Measurements from ENCODE around the gene TTC33.

The TTC33 gene

GRCh38 chr5:40685193-40685592 is 70.6 kb downstream of the TTC33 start:
- H3K36me3 ChIP-seq (ENCODE audit: control insufficient read depth in 5 of 5, insufficient read depth in 5 of 5, low read length in 5 of 5) = peaks cover 2 to 12% (median 5%) of the 10 kb centered on the region in 5 donors
- peak overlapping the region; percentile 25 for H3K27ac ChIP-seq (ENCODE audit: low read depth, low read length)
- H3K4me1 ChIP-seq (ENCODE audit: control insufficient read depth in 5 of 5, insufficient read depth in 5 of 5, low read length in 5 of 5) = peaks cover 1 to 94% (median 86%) of the 10 kb centered on the region in 5 donors
- H3K9me3 ChIP-seq (ENCODE audit: control insufficient read depth in 5 of 5, low read length in 5 of 5) = no peaks in the 10 kb centered on the region
- no peaks in the 10 kb centered on the region for H3K27me3 ChIP-seq (ENCODE audit: control insufficient read depth in 5 of 5, insufficient read depth in 4 of 5, low read length in 5 of 5)
- H3K4me3 ChIP-seq (ENCODE audit: low read depth in 1 of 5, low read length in 5 of 5) = peak overlapping the region; percentile 41 to 99 (median 88)
- peak overlapping the region in 4 of 5 donors; percentile 26 to 68 (median 58) for H3K9ac ChIP-seq (ENCODE audit: low read length in 5 of 5)

DNA sequence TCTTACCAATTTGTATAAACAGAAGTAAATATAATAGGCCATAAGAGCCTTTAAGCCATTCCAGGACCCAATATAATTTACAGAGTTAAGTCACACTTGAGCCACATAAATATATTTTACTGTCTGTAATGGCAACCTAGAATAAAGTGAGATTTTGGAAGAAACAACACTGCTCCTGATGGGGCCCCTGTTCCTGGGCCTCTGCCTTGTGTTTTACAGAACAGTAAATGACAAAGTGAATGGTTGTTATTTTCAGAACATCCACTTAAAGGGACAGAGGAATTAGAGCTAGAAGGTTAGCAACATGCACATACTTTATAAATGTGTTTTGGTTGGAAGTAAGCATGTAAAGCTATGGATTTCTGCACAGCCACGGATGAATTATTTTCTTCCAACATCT is 72.5 kb downstream of the TTC33 start:
- Histone ChIP-seq H3K27ac (ENCODE audit: low read depth, low read length) (peak overlapping the region; percentile 95), H3K4me3 (ENCODE audit: low read depth in 1 of 5, low read length in 5 of 5) (peak overlapping the region; percentile 86 to 99 (median 91)), H3K27me3 (ENCODE audit: control insufficient read depth in 5 of 5, insufficient read depth in 4 of 5, low read length in 5 of 5) (no peaks in the 10 kb centered on the region), H3K9me3 (ENCODE audit: control insufficient read depth in 5 of 5, low read length in 5 of 5) (no peaks in the 10 kb centered on the region), H3K4me1 (ENCODE audit: control insufficient read depth in 5 of 5, insufficient read depth in 5 of 5, low read length in 5 of 5) (peaks cover 0 to 90% (median 83%) of the 10 kb centered on the region in 5 donors), H3K9ac (ENCODE audit: low read length in 5 of 5) (peak overlapping the region in 4 of 5 donors; percentile 37 to 91 (median 74)), H3K36me3 (ENCODE audit: control insufficient read depth in 5 of 5, insufficient read depth in 5 of 5, low read length in 5 of 5) (peaks cover 2 to 9% (median 5%) of the 10 kb centered on the region in 5 donors)

DNA sequence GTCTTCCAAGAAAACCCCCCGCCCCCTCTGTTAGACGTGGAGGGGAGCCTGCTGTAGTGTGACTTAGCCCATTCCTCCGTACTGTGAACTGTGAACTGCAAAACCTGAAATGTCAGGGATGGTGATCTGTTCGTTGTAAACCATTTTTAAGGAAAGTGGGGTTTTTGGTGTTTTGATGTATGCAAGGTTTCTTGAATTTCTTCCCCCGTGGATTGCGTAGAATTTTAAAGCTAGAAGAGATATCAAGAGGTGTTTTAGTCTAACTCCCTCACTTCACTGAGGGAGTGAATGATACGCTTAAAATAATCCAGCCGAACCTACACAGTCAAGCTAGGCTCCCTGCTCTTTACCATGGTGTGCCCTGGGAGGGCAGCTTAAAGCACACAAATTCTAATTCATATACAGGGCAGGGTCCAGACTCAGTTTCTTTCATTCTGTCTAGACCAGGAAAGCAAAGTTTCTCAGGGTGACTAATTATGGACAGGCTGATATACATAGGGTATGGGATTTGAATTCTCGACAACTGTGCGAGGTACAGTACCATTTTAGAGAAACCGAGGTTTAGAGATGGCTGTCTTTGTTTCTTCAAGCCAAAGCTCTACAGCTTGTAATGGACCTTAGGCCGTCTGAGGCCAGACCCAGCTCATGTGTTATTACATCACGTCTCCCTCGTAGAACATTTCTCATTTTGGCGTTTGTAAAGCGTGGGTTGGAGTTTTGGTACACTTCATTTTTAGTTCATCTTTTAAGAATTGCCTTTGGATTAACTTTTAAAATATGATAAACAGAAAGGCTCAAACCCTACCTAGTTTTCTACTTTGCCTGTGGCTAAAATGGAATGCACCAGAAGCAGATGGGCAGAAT is 73.4 kb downstream of the TTC33 start:
- Histone ChIP-seq H3K9me3 (ENCODE audit: control insufficient read depth in 5 of 5, low read length in 5 of 5) (no peaks in the 10 kb centered on the region), H3K27me3 (ENCODE audit: control insufficient read depth in 5 of 5, insufficient read depth in 4 of 5, low read length in 5 of 5) (no peaks in the 10 kb centered on the region), H3K9ac (ENCODE audit: low read length in 5 of 5) (peak overlapping the region; percentile 39 to 91 (median 82)), H3K4me1 (ENCODE audit: control insufficient read depth in 5 of 5, insufficient read depth in 5 of 5, low read length in 5 of 5) (peaks cover under 1 to 89% (median 82%) of the 10 kb centered on the region in 5 donors), H3K36me3 (ENCODE audit: control insufficient read depth in 5 of 5, insufficient read depth in 5 of 5, low read length in 5 of 5) (peaks cover 2 to 9% (median 5%) of the 10 kb centered on the region in 5 donors), H3K27ac (ENCODE audit: low read depth, low read length) (peak overlapping the region; percentile 95), H3K4me3 (ENCODE audit: low read depth in 1 of 5, low read length in 5 of 5) (peak overlapping the region; percentile 86 to 99 (median 91))

DNA sequence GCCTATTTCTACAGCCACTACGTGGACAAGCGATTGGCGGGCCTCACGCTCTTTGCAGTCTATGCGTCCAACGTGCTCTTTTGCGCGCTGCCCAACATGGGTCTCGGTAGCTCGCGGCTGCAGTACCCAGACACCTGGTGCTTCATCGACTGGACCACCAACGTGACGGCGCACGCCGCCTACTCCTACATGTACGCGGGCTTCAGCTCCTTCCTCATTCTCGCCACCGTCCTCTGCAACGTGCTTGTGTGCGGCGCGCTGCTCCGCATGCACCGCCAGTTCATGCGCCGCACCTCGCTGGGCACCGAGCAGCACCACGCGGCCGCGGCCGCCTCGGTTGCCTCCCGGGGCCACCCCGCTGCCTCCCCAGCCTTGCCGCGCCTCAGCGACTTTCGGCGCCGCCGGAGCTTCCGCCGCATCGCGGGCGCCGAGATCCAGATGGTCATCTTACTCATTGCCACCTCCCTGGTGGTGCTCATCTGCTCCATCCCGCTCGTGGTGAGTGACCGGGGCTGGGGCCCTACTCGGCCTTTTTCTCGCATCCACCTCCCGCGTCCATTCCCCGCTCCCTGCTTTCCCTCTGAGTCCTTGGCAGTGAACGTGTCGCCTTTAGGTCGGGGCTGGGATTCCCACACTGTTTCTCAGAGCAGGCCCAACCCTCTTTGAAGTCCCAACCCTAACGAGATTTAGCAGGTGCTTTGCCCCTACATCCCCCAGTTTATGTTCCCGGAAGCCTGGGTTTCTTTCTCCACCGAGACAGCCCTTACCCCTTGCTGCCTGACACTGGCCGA is 74.2 kb downstream of the TTC33 start:
- H3K27ac ChIP-seq (ENCODE audit: low read depth, low read length) = peak overlapping the region; percentile 95
- H3K4me1 ChIP-seq (ENCODE audit: control insufficient read depth in 5 of 5, insufficient read depth in 5 of 5, low read length in 5 of 5) = peaks cover 7 to 89% (median 83%) of the 10 kb centered on the region in 5 donors
- peaks cover 2 to 9% (median 5%) of the 10 kb centered on the region in 5 donors for H3K36me3 ChIP-seq (ENCODE audit: control insufficient read depth in 5 of 5, insufficient read depth in 5 of 5, low read length in 5 of 5)
- H3K4me3 ChIP-seq (ENCODE audit: low read depth in 1 of 5, low read length in 5 of 5) = peak overlapping the region; percentile 86 to 99 (median 91)
- H3K9ac ChIP-seq (ENCODE audit: low read length in 5 of 5) = peak overlapping the region; percentile 39 to 91 (median 82)
- H3K9me3 ChIP-seq (ENCODE audit: control insufficient read depth in 5 of 5, low read length in 5 of 5) = no peaks in the 10 kb centered on the region
- no peaks in the 10 kb centered on the region for H3K27me3 ChIP-seq (ENCODE audit: control insufficient read depth in 5 of 5, insufficient read depth in 4 of 5, low read length in 5 of 5)

DNA sequence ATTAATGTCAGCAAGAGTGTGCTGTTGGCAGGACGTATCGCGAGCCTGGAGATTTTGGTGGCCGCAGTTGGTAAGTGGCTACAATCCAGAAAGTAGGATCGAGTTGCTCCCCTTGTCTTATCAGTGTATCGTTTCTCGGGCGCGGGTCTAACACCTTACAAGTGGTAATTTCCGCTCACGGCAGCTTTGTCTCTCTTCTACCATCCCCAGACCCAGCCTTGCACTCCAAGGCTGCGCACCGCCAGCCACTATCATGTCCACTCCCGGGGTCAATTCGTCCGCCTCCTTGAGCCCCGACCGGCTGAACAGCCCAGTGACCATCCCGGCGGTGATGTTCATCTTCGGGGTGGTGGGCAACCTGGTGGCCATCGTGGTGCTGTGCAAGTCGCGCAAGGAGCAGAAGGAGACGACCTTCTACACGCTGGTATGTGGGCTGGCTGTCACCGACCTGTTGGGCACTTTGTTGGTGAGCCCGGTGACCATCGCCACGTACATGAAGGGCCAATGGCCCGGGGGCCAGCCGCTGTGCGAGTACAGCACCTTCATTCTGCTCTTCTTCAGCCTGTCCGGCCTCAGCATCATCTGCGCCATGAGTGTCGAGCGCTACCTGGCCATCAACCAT is 74.9 kb downstream of the TTC33 start:
- Histone ChIP-seq H3K27me3 (ENCODE audit: control insufficient read depth in 5 of 5, insufficient read depth in 4 of 5, low read length in 5 of 5) (no peaks in the 10 kb centered on the region), H3K9me3 (ENCODE audit: control insufficient read depth in 5 of 5, low read length in 5 of 5) (no peaks in the 10 kb centered on the region), H3K27ac (ENCODE audit: low read depth, low read length) (peak overlapping the region; percentile 95), H3K36me3 (ENCODE audit: control insufficient read depth in 5 of 5, insufficient read depth in 5 of 5, low read length in 5 of 5) (peaks cover 2 to 9% (median 5%) of the 10 kb centered on the region in 5 donors), H3K4me1 (ENCODE audit: control insufficient read depth in 5 of 5, insufficient read depth in 5 of 5, low read length in 5 of 5) (peaks cover 7 to 84% (median 78%) of the 10 kb centered on the region in 5 donors), H3K9ac (ENCODE audit: low read length in 5 of 5) (peak overlapping the region in 4 of 5 donors; percentile 81 to 91 (median 83)), H3K4me3 (ENCODE audit: low read depth in 1 of 5, low read length in 5 of 5) (peak overlapping the region; percentile 86 to 99 (median 88))

GRCh38 chr5:40679913-40680681 is 75.7 kb downstream of the TTC33 start, which contains the start of gene PTGER4:
TSS of gene PTGER4 (plus strand) at chr5:40679915. CDS start at chr5:40680994, 1,079 bp downstream.
- Histone ChIP-seq H3K27me3 (ENCODE audit: control insufficient read depth in 5 of 5, insufficient read depth in 4 of 5, low read length in 5 of 5) (no peaks in the 10 kb centered on the region), H3K4me1 (ENCODE audit: control insufficient read depth in 5 of 5, insufficient read depth in 5 of 5, low read length in 5 of 5) (peaks cover 7 to 76% (median 70%) of the 10 kb centered on the region in 5 donors), H3K9ac (ENCODE audit: low read length in 5 of 5) (peak within 1 kb of the TSS; percentile 73 to 95 (median 88)), H3K9me3 (ENCODE audit: control insufficient read depth in 5 of 5, low read length in 5 of 5) (no peaks in the 10 kb centered on the region), H3K36me3 (ENCODE audit: control insufficient read depth in 5 of 5, insufficient read depth in 5 of 5, low read length in 5 of 5) (peaks cover 0 to 9% (median 4%) of the 10 kb centered on the region in 5 donors), H3K4me3 (ENCODE audit: low read depth in 1 of 5, low read length in 5 of 5) (peak within 1 kb of the TSS; percentile 88 to 99 (median 89)), H3K27ac (ENCODE audit: low read depth, low read length) (peak within 1 kb of the TSS; percentile 95)

- Histone ChIP-seq H3K36me3 (ENCODE audit: control insufficient read depth in 5 of 5, insufficient read depth in 5 of 5, low read length in 5 of 5) (peaks cover 0 to 9% (median 3%) of the 10 kb centered on the region in 5 donors), H3K9me3 (ENCODE audit: control insufficient read depth in 5 of 5, low read length in 5 of 5) (no peaks in the 10 kb centered on the region), H3K4me1 (ENCODE audit: control insufficient read depth in 5 of 5, insufficient read depth in 5 of 5, low read length in 5 of 5) (peaks cover 7 to 70% (median 67%) of the 10 kb centered on the region in 5 donors), H3K9ac (ENCODE audit: low read length in 5 of 5) (peak overlapping the region; percentile 71 to 95 (median 88)), H3K4me3 (ENCODE audit: low read depth in 1 of 5, low read length in 5 of 5) (peak overlapping the region; percentile 87 to 99 (median 89)), H3K27me3 (ENCODE audit: control insufficient read depth in 5 of 5, insufficient read depth in 4 of 5, low read length in 5 of 5) (no peaks in the 10 kb centered on the region), H3K27ac (ENCODE audit: low read depth, low read length) (peak overlapping the region; percentile 95)
These were observed 76.4 kb downstream of the TTC33 start for GRCh38 chr5:40679148-40679912.

GRCh38 chr5:40678460-40679147 is 77.2 kb downstream of the TTC33 start:
- Histone ChIP-seq H3K4me1 (ENCODE audit: control insufficient read depth in 5 of 5, insufficient read depth in 5 of 5, low read length in 5 of 5) (peaks cover 7 to 64% (median 61%) of the 10 kb centered on the region in 5 donors), H3K36me3 (ENCODE audit: control insufficient read depth in 5 of 5, insufficient read depth in 5 of 5, low read length in 5 of 5) (peaks cover 0 to 9% (median 3%) of the 10 kb centered on the region in 5 donors), H3K27ac (ENCODE audit: low read depth, low read length) (peak overlapping the region; percentile 95), H3K4me3 (ENCODE audit: low read depth in 1 of 5, low read length in 5 of 5) (peak overlapping the region; percentile 87 to 99 (median 88)), H3K9ac (ENCODE audit: low read length in 5 of 5) (peak overlapping the region; percentile 62 to 95 (median 81)), H3K27me3 (ENCODE audit: control insufficient read depth in 5 of 5, insufficient read depth in 4 of 5, low read length in 5 of 5) (no peaks in the 10 kb centered on the region), H3K9me3 (ENCODE audit: control insufficient read depth in 5 of 5, low read length in 5 of 5) (no peaks in the 10 kb centered on the region)

Data from subcutaneous abdominal adipose tissue (tissue), 5 donors.